Activated CD4-positive, alpha-beta T cell treated with anti-CD3 and anti-CD28 coated beads, Interleukin-2, amount 10 ng/mL, durations not matched to agents 24 days and 14 days (primary cell): ENCODE data around the gene XIRP1. TPM values are rescaled to one million over a fixed set of nuclear protein-coding genes. Genes with fewer than 3 reads are reported as not detected.

ENCODE experiments used
- DNase-seq: peaks from one replicate; pipeline ENCODE4 v3.0.0; 2022
- H3K27ac Mint-ChIP-seq: one replicate; pipeline ENCODE4 v1.8.0; 2022; ENCODE audit warnings: mild to moderate bottlenecking, mixed read lengths
- H3K27me3 Mint-ChIP-seq: one replicate; pipeline ENCODE4 v1.8.0; 2022; ENCODE audit warnings: mixed read lengths
- H3K36me3 Mint-ChIP-seq: one replicate; pipeline ENCODE4 v1.8.0; 2022; ENCODE audit warnings: low read depth, mild to moderate bottlenecking, mixed read lengths
- H3K4me1 Mint-ChIP-seq: one replicate; pipeline ENCODE4 v1.8.0; 2021; ENCODE audit warnings: mixed read lengths
- H3K4me3 Mint-ChIP-seq: one replicate; pipeline ENCODE4 v1.8.0; 2022; ENCODE audit warnings: mild to moderate bottlenecking, moderate library complexity, mixed read lengths
- H3K9me3 Mint-ChIP-seq: one replicate; pipeline ENCODE4 v1.8.0; 2021; ENCODE audit warnings: mixed read lengths
- intact Hi-C: fragments of 100-400 bp; cut with micrococcal nuclease; formaldehyde crosslinking; loops from one replicate; pipeline ENCODE4 v1.15.1; 2023
- total RNA-seq: library from RNA; stranded (reverse); gene quantifications from 2 replicates; pipeline ENCODE4 v1.2.3, GENCODE V29; 2022

The XIRP1 gene
- total RNA-seq, 1 donor from 2014 or later = 2.9 TPM

- no peaks in the 10 kb centered on the region for H3K36me3 Mint-ChIP-seq
- H3K9me3 Mint-ChIP-seq = peaks cover 4% of the 10 kb centered on the region
- peak; percentile 77 for DNase-seq
- H3K27ac Mint-ChIP-seq = peak overlapping the region; percentile 36
- intact Hi-C loops = loop anchor here (5.0 kb wide), 1 partner anchor 47 kb away; no protein-coding TSS in a partner anchor
- peaks cover 50% of the 10 kb centered on the region for H3K27me3 Mint-ChIP-seq
- peak overlapping the region; percentile 34 for H3K4me3 Mint-ChIP-seq
- H3K4me1 Mint-ChIP-seq = peaks cover 41% of the 10 kb centered on the region
Measured at GRCh38 chr3:39220407-39221140, 28.2 kb upstream of the XIRP1 start.

- Mint-ChIP-seq H3K36me3 (no peaks in the 10 kb centered on the region), H3K4me3 (no peak overlapping the region), H3K9me3 (peaks cover 4% of the 10 kb centered on the region), H3K27ac (no peak overlapping the region), H3K27me3 (peaks cover 41% of the 10 kb centered on the region), H3K4me1 (peaks cover 43% of the 10 kb centered on the region)
- no peak for DNase-seq
- intact Hi-C loops = loop anchor here (5.0 kb wide), 1 partner anchor 48 kb away; no protein-coding TSS in a partner anchor
Measured at GRCh38 chr3:39219702-39220101, 27.3 kb upstream of the XIRP1 start.

- peak overlapping the region; percentile 9 for H3K4me3 Mint-ChIP-seq
- peak overlapping the region; percentile 9 for H3K27ac Mint-ChIP-seq
- intact Hi-C loops = no loop called here
- H3K4me1 Mint-ChIP-seq = peaks cover 34% of the 10 kb centered on the region
- H3K36me3 Mint-ChIP-seq = no peaks in the 10 kb centered on the region
- H3K27me3 Mint-ChIP-seq = peaks cover 25% of the 10 kb centered on the region
- no peaks in the 10 kb centered on the region for H3K9me3 Mint-ChIP-seq
- no peak for DNase-seq
Measured at GRCh38 chr3:39216176-39216790, 23.9 kb upstream of the XIRP1 start.

- DNase-seq = no peak
- H3K9me3 Mint-ChIP-seq = no peaks in the 10 kb centered on the region
- H3K27ac Mint-ChIP-seq = no peak overlapping the region
- peaks cover 2% of the 10 kb centered on the region for H3K36me3 Mint-ChIP-seq
- H3K4me3 Mint-ChIP-seq = no peak overlapping the region
- intact Hi-C loops = no loop called here
- H3K27me3 Mint-ChIP-seq = peaks cover 20% of the 10 kb centered on the region
- H3K4me1 Mint-ChIP-seq = peaks cover 27% of the 10 kb centered on the region
Measured at GRCh38 chr3:39213613-39214012, 21.2 kb upstream of the XIRP1 start.

GRCh38 chr3:39212665-39213064, 20.3 kb upstream of the XIRP1 start:
- no peak overlapping the region for H3K4me3 Mint-ChIP-seq
- intact Hi-C loops = no loop called here
- H3K36me3 Mint-ChIP-seq = peaks cover 2% of the 10 kb centered on the region
- no peak for DNase-seq
- H3K27me3 Mint-ChIP-seq = peaks cover 22% of the 10 kb centered on the region
- no peaks in the 10 kb centered on the region for H3K9me3 Mint-ChIP-seq
- no peak overlapping the region for H3K27ac Mint-ChIP-seq
- H3K4me1 Mint-ChIP-seq = peaks cover 32% of the 10 kb centered on the region

- peaks cover 19% of the 10 kb centered on the region for H3K27me3 Mint-ChIP-seq
- H3K36me3 Mint-ChIP-seq = peaks cover 2% of the 10 kb centered on the region
- DNase-seq = no peak
- intact Hi-C loops = no loop called here
- peaks cover 27% of the 10 kb centered on the region for H3K4me1 Mint-ChIP-seq
- no peak overlapping the region for H3K4me3 Mint-ChIP-seq
- H3K27ac Mint-ChIP-seq = no peak overlapping the region
- H3K9me3 Mint-ChIP-seq = no peaks in the 10 kb centered on the region
Measured at GRCh38 chr3:39211332-39212130, 19.1 kb upstream of the XIRP1 start.

GRCh38 chr3:39210078-39210477, 17.7 kb upstream of the XIRP1 start:
- H3K27me3 Mint-ChIP-seq = peaks cover 23% of the 10 kb centered on the region
- H3K36me3 Mint-ChIP-seq = peaks cover 2% of the 10 kb centered on the region
- no peak overlapping the region for H3K4me3 Mint-ChIP-seq
- DNase-seq = no peak
- peaks cover 15% of the 10 kb centered on the region for H3K4me1 Mint-ChIP-seq
- no peaks in the 10 kb centered on the region for H3K9me3 Mint-ChIP-seq
- intact Hi-C loops = no loop called here
- H3K27ac Mint-ChIP-seq = no peak overlapping the region

GRCh38 chr3:39209329-39209970, 17.1 kb upstream of the XIRP1 start:
- no peak overlapping the region for H3K4me3 Mint-ChIP-seq
- no peaks in the 10 kb centered on the region for H3K9me3 Mint-ChIP-seq
- peaks cover 2% of the 10 kb centered on the region for H3K36me3 Mint-ChIP-seq
- H3K27me3 Mint-ChIP-seq = peaks cover 22% of the 10 kb centered on the region
- peaks cover 15% of the 10 kb centered on the region for H3K4me1 Mint-ChIP-seq
- intact Hi-C loops = loop anchor here (5.0 kb wide), 1 partner anchor 173 kb away; the partner anchor contains the start of gene SLC25A38
- no peak overlapping the region for H3K27ac Mint-ChIP-seq
- DNase-seq = no peak

GRCh38 chr3:39208463-39209055, 16.2 kb upstream of the XIRP1 start:
- H3K9me3 Mint-ChIP-seq = no peaks in the 10 kb centered on the region
- DNase-seq = peak; percentile 81
- H3K4me3 Mint-ChIP-seq = no peak overlapping the region
- H3K4me1 Mint-ChIP-seq = peaks cover 15% of the 10 kb centered on the region
- intact Hi-C loops = loop anchor here (1.0 to 5.0 kb wide), 2 partner anchors 80 to 174 kb away; partner anchors contain the start of gene SLC25A38
- H3K36me3 Mint-ChIP-seq = peaks cover 2% of the 10 kb centered on the region
- H3K27me3 Mint-ChIP-seq = peaks cover 20% of the 10 kb centered on the region
- no peak overlapping the region for H3K27ac Mint-ChIP-seq

GRCh38 chr3:39207361-39208186, 15.2 kb upstream of the XIRP1 start:
- DNase-seq = no peak
- peaks cover 15% of the 10 kb centered on the region for H3K4me1 Mint-ChIP-seq
- H3K4me3 Mint-ChIP-seq = no peak overlapping the region
- intact Hi-C loops = loop anchor here (1.0 to 5.0 kb wide), 2 partner anchors 81 to 175 kb away; partner anchors contain the start of gene SLC25A38
- peaks cover 2% of the 10 kb centered on the region for H3K36me3 Mint-ChIP-seq
- no peaks in the 10 kb centered on the region for H3K9me3 Mint-ChIP-seq
- no peak overlapping the region for H3K27ac Mint-ChIP-seq
- peaks cover 27% of the 10 kb centered on the region for H3K27me3 Mint-ChIP-seq

- H3K27me3 Mint-ChIP-seq = peaks cover 28% of the 10 kb centered on the region
- H3K4me3 Mint-ChIP-seq = no peak overlapping the region
- no peak overlapping the region for H3K27ac Mint-ChIP-seq
- H3K4me1 Mint-ChIP-seq = peaks cover 15% of the 10 kb centered on the region
- H3K36me3 Mint-ChIP-seq = peaks cover 2% of the 10 kb centered on the region
- H3K9me3 Mint-ChIP-seq = no peaks in the 10 kb centered on the region
- DNase-seq = no peak
- intact Hi-C loops = loop anchor here (5.0 kb wide), 1 partner anchor 176 kb away; the partner anchor contains the start of gene SLC25A38
Measured at GRCh38 chr3:39205919-39206516, 13.6 kb upstream of the XIRP1 start.

GRCh38 chr3:39205131-39205530, 12.7 kb upstream of the XIRP1 start:
- peaks cover 13% of the 10 kb centered on the region for H3K4me1 Mint-ChIP-seq
- peaks cover 2% of the 10 kb centered on the region for H3K36me3 Mint-ChIP-seq
- intact Hi-C loops = loop anchor here (5.0 kb wide), 1 partner anchor 177 kb away; the partner anchor contains the start of gene SLC25A38
- H3K9me3 Mint-ChIP-seq = no peaks in the 10 kb centered on the region
- H3K27ac Mint-ChIP-seq = no peak overlapping the region
- DNase-seq = no peak
- H3K27me3 Mint-ChIP-seq = peaks cover 29% of the 10 kb centered on the region
- no peak overlapping the region for H3K4me3 Mint-ChIP-seq
